Testis (tissue), 2 donors: ENCODE results near the gene PDIK1L.

Experiments
- POLR2A ChIP-seq: fragments of 450-650 bp; IDR thresholded peaks from one replicate; pipeline ENCODE4 v1.6.1; 2017; ENCODE audit warnings: antibody characterized with exemption, mild to moderate bottlenecking, moderate library complexity
- TF ChIP-seq, protein P1 (sequence below), 3 experiments: fragments of 450-650 bp in 2 of 3; fragments of 200-600 bp in 1 of 3; sonication (generic) in 1 of 3; IDR thresholded peaks; one replicate each; pipeline ENCODE4 v1.5.1; 2016 to 2019; ENCODE audit warnings: antibody characterized with exemption in 3 of 3, mild to moderate bottlenecking in 2 of 3, moderate library complexity in 1 of 3

DNA sequence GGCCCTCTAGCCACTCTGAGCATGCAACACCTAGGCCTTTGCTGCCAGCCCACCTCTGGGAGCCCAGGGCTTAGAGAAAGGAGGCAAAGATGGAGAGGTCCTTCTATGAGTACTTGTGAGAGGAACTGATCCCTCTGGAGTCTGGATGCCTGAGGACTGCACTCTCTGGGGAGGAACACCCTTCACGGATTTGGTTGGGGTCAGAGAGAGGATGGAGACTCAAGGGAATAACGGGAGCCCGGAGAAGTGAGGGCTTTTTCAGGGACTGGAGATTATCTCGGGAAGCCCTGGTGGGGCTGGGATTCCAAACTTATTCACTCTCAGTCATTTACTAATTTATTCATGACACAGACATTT, 57.6 kb downstream of the PDIK1L start:
- no peak for TF ChIP-seq POLR2A
- TF ChIP-seq, protein P1, sequence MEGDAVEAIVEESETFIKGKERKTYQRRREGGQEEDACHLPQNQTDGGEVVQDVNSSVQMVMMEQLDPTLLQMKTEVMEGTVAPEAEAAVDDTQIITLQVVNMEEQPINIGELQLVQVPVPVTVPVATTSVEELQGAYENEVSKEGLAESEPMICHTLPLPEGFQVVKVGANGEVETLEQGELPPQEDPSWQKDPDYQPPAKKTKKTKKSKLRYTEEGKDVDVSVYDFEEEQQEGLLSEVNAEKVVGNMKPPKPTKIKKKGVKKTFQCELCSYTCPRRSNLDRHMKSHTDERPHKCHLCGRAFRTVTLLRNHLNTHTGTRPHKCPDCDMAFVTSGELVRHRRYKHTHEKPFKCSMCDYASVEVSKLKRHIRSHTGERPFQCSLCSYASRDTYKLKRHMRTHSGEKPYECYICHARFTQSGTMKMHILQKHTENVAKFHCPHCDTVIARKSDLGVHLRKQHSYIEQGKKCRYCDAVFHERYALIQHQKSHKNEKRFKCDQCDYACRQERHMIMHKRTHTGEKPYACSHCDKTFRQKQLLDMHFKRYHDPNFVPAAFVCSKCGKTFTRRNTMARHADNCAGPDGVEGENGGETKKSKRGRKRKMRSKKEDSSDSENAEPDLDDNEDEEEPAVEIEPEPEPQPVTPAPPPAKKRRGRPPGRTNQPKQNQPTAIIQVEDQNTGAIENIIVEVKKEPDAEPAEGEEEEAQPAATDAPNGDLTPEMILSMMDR (IDR thresholded peaks at IDR 0.05) = no peak
